Measurements from ENCODE around the gene LGALSL.
A peak's percentile ranks its signal among the peaks of the same experiment; 100 is the strongest.

The LGALSL gene

GRCh38 chr2:64482765-64483504, 29.0 kb downstream of the LGALSL start:
- no peak overlapping the region for H3K4me3 ChIP-seq (ENCODE audit: low read length)
- TF ChIP-seq CTCF (IDR thresholded peaks at IDR 0.05; ENCODE audit: insufficient read depth, low read depth, low read length, missing control alignments), result no peak
- peak; percentile 81 for DNase-seq (ENCODE audit: low read depth)

- H3K4me3 ChIP-seq (ENCODE audit: low read length), result no peak overlapping the region
- peak; percentile 47 for DNase-seq (ENCODE audit: low read depth)
- TF ChIP-seq CTCF (IDR thresholded peaks at IDR 0.05; ENCODE audit: insufficient read depth, low read depth, low read length, missing control alignments), result no peak
Measured at GRCh38 chr2:64485331-64485730, 31.4 kb downstream of the LGALSL start.

DNA sequence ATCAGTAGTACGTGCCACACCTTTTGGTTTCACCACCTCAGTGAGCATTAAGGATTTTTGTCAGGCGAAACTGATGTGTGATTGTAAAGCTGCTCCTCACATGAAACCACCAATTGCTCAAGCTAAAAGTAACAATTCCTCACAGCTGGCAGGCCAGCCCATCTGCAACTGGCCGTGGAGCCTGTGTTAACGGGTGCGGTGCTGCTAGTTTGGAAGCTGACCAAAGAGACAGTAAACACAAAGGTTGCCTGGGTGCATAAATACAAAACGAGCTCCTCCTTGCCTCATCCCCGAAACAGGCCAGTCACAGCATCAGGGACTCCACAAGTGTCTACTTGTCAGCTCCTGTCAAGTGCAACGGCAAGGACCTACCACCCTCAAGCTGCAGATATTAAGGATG, 32.0 kb downstream of the LGALSL start:
- no peak for TF ChIP-seq CTCF (IDR thresholded peaks at IDR 0.05; ENCODE audit: insufficient read depth, low read depth, low read length, missing control alignments)
- peak; percentile 93 for DNase-seq (ENCODE audit: low read depth)
- no peak overlapping the region for H3K4me3 ChIP-seq (ENCODE audit: low read length)

DNA sequence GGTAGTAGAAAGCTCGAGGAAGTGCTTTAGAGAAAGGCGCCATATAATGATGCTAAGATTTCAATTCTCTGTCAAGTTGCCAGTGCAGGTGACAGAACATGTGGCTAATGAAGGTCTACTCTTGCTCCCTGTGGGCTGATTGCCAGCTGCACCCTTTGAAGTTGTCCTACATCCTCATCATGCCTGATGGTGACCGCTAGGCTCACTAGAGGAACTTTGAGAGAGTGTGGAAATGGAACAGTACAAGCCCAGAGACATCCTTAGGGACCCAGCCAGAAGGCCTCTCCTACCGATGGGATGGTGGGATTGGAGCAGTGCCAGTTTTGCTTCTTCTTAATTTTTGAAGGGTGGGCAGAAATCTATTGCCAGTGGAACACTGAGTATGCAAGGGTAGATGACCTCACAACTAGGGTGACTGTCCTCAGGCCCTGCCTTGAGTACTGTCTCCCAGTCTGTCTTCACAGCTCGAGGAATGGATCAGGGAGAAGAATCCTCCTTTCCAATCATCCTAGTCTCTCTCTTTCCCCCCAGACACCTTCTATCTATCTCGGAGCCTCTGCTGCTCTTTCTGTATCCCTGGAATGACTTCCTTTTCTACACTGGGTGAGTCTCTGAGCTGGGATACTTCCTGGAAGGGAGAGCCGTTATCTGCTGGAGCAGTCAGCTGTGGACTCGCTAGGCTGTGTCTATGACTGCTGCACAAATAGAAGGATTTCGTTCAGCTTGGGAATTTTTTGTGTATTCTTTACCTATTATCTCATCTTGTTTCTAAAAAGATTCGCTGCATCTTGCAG, 33.5 kb downstream of the LGALSL start:
- no peak overlapping the region for H3K4me3 ChIP-seq (ENCODE audit: low read length)
- DNase-seq (ENCODE audit: low read depth), result no peak
- TF ChIP-seq CTCF (IDR thresholded peaks at IDR 0.05; ENCODE audit: insufficient read depth, low read depth, low read length, missing control alignments), result no peak

DNA sequence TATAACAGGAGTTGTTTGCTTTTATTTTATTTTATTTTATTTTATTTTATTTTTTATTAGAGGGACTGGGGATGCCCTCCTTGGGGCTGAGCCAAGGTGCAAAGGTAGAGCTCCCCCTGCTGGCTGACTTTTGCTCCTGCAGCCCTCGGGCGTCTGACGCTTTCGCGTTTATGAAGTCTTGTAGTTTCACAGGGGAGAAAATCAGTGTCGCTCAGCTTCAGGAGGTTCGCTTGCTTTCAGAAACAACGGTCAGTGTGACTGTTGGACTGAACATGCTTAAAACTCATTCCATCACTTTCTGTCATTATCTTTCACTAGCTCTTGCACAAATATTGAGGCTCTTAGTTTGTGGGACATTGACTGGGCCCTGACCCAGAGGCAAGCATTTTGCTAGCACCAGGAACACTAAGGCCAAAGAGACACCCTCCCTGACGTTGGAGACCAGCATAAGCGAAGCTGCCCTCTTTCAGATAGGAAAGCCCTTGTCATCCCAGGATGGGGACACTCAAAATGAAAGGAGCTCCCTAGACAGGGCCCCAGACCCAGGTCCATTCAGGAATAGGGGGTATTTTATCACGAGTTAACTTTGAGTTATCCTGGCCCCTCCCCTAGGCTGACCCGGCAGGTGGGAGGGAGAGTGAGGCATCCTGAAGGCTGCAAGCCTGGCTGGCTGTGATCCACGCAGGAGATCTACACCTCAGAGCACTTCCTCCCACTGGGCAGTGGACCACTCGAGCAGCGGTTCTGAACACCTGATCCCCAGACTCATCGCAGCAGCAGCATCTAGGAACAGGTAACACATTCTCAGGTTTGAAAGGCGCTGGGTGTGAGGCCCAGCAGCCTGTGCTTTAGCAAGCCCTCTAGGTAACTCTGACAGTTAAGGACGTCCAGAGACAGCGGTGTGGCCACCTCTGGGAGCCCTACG, 34.4 kb downstream of the LGALSL start:
- peak; percentile 96 for TF ChIP-seq CTCF (IDR thresholded peaks at IDR 0.05; ENCODE audit: insufficient read depth, low read depth, low read length, missing control alignments)
- H3K4me3 ChIP-seq (ENCODE audit: low read length), result no peak overlapping the region
- DNase-seq (ENCODE audit: low read depth), result peak; percentile 66

GRCh38 chr2:64489081-64489751, 35.3 kb downstream of the LGALSL start:
- no peak for TF ChIP-seq CTCF (IDR thresholded peaks at IDR 0.05; ENCODE audit: insufficient read depth, low read depth, low read length, missing control alignments)
- DNase-seq (ENCODE audit: low read depth), result no peak
- H3K4me3 ChIP-seq (ENCODE audit: low read length), result no peak overlapping the region
